ENCODE data around the gene CUBN. TPM values are rescaled to one million over a fixed set of nuclear protein-coding genes. Genes with fewer than 3 reads are reported as not detected.
A peak's percentile ranks its signal among the peaks of the same experiment; 100 is the strongest.

CUBN gene
- total RNA-seq, 4 donors from 2014 or later, result 0.27 to 3.6 (median 0.96) TPM

- H3K27ac ChIP-seq, result no peak overlapping the region
- TF ChIP-seq, protein P1, sequence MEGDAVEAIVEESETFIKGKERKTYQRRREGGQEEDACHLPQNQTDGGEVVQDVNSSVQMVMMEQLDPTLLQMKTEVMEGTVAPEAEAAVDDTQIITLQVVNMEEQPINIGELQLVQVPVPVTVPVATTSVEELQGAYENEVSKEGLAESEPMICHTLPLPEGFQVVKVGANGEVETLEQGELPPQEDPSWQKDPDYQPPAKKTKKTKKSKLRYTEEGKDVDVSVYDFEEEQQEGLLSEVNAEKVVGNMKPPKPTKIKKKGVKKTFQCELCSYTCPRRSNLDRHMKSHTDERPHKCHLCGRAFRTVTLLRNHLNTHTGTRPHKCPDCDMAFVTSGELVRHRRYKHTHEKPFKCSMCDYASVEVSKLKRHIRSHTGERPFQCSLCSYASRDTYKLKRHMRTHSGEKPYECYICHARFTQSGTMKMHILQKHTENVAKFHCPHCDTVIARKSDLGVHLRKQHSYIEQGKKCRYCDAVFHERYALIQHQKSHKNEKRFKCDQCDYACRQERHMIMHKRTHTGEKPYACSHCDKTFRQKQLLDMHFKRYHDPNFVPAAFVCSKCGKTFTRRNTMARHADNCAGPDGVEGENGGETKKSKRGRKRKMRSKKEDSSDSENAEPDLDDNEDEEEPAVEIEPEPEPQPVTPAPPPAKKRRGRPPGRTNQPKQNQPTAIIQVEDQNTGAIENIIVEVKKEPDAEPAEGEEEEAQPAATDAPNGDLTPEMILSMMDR (IDR thresholded peaks at IDR 0.05 in 4 of 5, conservative IDR thresholded peaks at IDR 0.05 in 1 of 5), result no peak
- no peak for TF ChIP-seq POLR2A (IDR thresholded peaks at IDR 0.05)
- H3K36me3 ChIP-seq, result no peaks in the 10 kb centered on the region
- DNase-seq (no peak), ATAC-seq (no peak)
- H3K4me1 ChIP-seq, result no peaks in the 10 kb centered on the region
- no peaks in the 10 kb centered on the region for H3K27me3 ChIP-seq
- in situ Hi-C loops (cut with MboI; ENCODE audit: low sequenced_read_pairs in 4 of 4), result no loop called here
- intact Hi-C loops (cut with DNase I; ENCODE audit: low total_unique reads), result no loop called here
- H3K4me3 ChIP-seq, result no peak overlapping the region
- no peaks in the 10 kb centered on the region for H3K9me3 ChIP-seq
These were observed 20.6 kb downstream of the CUBN start for GRCh38 chr10:17109046-17109445.

DNA sequence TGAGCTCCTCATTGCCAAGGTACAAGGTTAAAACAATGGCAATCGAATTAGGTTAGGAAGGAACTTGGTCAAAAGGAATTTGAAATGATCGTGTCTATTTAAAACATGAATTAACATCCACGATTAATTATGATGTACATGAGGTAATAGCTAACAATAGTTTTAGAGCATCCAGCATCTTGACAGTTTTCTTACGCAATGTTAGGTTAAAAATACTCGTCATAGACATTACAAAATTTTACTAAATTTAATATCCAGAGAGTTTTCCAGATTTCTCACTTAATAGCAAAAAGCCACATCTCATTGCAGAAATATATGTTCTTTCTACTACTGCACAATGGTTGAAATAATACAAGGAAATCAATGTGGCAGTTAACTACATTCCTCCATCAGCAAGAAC is 22.6 kb downstream of the CUBN start:
- no peak for ATAC-seq
- Histone ChIP-seq H3K36me3 (no peaks in the 10 kb centered on the region), H3K9me3 (no peaks in the 10 kb centered on the region), H3K27me3 (no peaks in the 10 kb centered on the region), H3K4me3 (no peak overlapping the region), H3K27ac (no peak overlapping the region), H3K4me1 (no peaks in the 10 kb centered on the region)
- intact Hi-C loops (cut with DNase I; ENCODE audit: low total_unique reads), result no loop called here
- no peak for TF ChIP-seq POLR2A (IDR thresholded peaks at IDR 0.05)
- TF ChIP-seq, protein P1 (IDR thresholded peaks at IDR 0.05 in 4 of 5, conservative IDR thresholded peaks at IDR 0.05 in 1 of 5), result no peak
- no peak for DNase-seq
- in situ Hi-C loops (cut with MboI; ENCODE audit: low sequenced_read_pairs in 4 of 4), result no loop called here

DNA sequence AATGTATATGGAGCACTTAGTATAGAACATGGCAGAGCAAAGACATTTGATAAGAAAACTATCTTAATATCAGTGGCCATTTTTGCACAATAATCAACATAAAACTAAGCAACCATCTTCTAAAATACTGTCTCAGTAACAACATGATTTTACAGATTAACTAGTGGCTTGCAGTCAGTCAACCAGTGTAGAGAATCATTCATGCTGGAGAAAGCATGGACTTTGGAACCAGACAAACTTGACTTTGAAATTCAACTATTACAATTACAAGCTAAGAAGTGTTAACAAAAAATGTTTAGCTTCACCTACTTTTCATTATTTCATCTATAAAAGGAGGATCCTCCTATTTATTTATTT is 27.7 kb downstream of the CUBN start:
- Histone ChIP-seq H3K36me3 (no peaks in the 10 kb centered on the region), H3K27ac (peak overlapping the region in 2 of 4 donors; percentile 3 to 6), H3K4me3 (no peak overlapping the region), H3K27me3 (no peaks in the 10 kb centered on the region), H3K4me1 (no peaks in the 10 kb centered on the region), H3K9me3 (no peaks in the 10 kb centered on the region)
- DNase-seq (no peak), ATAC-seq (no peak)
- TF ChIP-seq, protein P1 (IDR thresholded peaks at IDR 0.05 in 4 of 5, conservative IDR thresholded peaks at IDR 0.05 in 1 of 5), result no peak
- no peak for TF ChIP-seq POLR2A (IDR thresholded peaks at IDR 0.05)
- intact Hi-C loops (cut with DNase I; ENCODE audit: low total_unique reads), result no loop called here
- in situ Hi-C loops (cut with MboI; ENCODE audit: low sequenced_read_pairs in 4 of 4), result no loop called here

GRCh38 chr10:17101257-17101909 is 28.2 kb downstream of the CUBN start:
- Histone ChIP-seq H3K4me1 (no peaks in the 10 kb centered on the region), H3K4me3 (no peak overlapping the region), H3K36me3 (no peaks in the 10 kb centered on the region), H3K9me3 (no peaks in the 10 kb centered on the region), H3K27ac (peak overlapping the region in 3 of 4 donors; percentile 3 to 7 (median 6)), H3K27me3 (no peaks in the 10 kb centered on the region)
- in situ Hi-C loops (cut with MboI; ENCODE audit: low sequenced_read_pairs in 4 of 4), result no loop called here
- ATAC-seq, result no peak
- TF ChIP-seq, protein P1 (IDR thresholded peaks at IDR 0.05 in 4 of 5, conservative IDR thresholded peaks at IDR 0.05 in 1 of 5), result no peak
- TF ChIP-seq POLR2A (IDR thresholded peaks at IDR 0.05), result no peak
- no peak for DNase-seq
- intact Hi-C loops (cut with DNase I; ENCODE audit: low total_unique reads), result no loop called here

DNA sequence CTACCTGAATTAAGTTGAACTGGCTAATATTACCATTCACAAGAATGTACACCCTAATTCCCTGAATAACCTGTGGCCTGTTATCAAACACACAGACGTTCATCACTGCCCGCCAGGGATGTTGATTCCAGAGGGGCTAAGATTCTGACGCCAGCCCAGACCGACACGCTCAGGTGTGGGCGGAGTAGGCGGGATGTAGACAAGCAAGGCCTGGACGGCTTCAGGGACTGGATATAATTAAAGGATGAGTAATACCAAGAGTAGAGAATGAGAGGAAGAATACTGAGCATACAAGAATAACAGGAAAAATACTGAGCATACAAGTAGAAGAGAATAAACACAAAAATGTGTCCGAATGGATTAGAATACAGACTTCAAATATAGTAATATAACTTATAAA is 29.0 kb downstream of the CUBN start:
- no peaks in the 10 kb centered on the region for H3K36me3 ChIP-seq
- no peaks in the 10 kb centered on the region for H3K9me3 ChIP-seq
- no peak for ATAC-seq
- DNase-seq, result no peak
- TF ChIP-seq, protein P1 (IDR thresholded peaks at IDR 0.05 in 4 of 5, conservative IDR thresholded peaks at IDR 0.05 in 1 of 5), result no peak
- TF ChIP-seq POLR2A (IDR thresholded peaks at IDR 0.05), result no peak
- intact Hi-C loops (cut with DNase I; ENCODE audit: low total_unique reads), result no loop called here
- H3K27ac ChIP-seq, result no peak overlapping the region
- in situ Hi-C loops (cut with MboI; ENCODE audit: low sequenced_read_pairs in 4 of 4), result no loop called here
- no peak overlapping the region for H3K4me3 ChIP-seq
- H3K27me3 ChIP-seq, result no peaks in the 10 kb centered on the region
- no peaks in the 10 kb centered on the region for H3K4me1 ChIP-seq

All from gastrocnemius medialis (tissue), 4 donors.